Measurements from ENCODE around the gene CCNJL. TPM values are rescaled to one million over a fixed set of nuclear protein-coding genes. Genes with fewer than 3 reads are reported as not detected.

CCNJL gene
- polyA plus RNA-seq, 4 donors = 7.9 to 10.1 (median 8.3) TPM

- DNase-seq (ENCODE audit: low read depth in 4 of 4, low spot score in 3 of 4) = no peak
Measured at GRCh38 chr5:160293901-160294561, 18.3 kb downstream of the CCNJL start.

DNA sequence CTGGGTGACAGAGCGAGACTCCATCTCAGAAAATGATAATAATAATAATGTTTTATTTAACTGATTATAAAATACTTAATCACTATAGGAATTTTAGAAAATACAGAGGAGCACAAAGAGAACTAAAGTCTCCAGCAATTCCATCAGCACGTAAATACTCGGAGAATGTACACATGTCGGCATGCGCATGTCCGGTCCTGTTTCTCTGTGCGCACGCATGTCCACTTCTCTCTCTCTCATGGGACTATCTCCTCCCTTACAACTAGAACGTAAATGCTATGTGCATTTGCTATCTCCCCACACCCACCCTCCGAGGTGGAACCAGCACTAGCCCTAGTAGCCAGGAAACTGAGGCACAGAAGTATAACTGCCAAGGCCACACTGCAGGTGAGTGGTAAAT, 19.0 kb downstream of the CCNJL start:
- no peak for DNase-seq (ENCODE audit: low read depth in 4 of 4, low spot score in 3 of 4)

DNA sequence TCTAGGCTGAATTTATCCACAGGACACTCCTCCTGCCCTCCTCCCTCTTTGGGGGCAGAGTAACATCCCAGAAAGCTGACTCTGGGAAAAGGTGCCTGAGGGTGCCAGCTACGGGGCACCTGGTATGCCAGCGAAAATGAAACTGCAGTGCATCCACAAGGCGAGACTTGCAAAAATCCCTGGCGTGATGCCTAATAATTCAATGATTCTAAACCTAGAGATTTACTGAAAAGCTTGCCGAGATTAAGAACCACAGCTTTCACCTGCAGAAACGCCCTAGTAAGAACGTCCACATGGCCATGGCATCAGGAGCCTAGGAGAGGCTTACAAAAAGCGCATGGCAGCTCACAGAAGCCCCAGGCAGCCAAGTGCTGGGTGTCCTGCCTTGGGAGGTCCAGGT, 20.9 kb downstream of the CCNJL start:
- no peak for DNase-seq (ENCODE audit: low read depth in 4 of 4, low spot score in 3 of 4)

GRCh38 chr5:160290751-160291150, 21.6 kb downstream of the CCNJL start:
- no peak for DNase-seq (ENCODE audit: low read depth in 4 of 4, low spot score in 3 of 4)

DNA sequence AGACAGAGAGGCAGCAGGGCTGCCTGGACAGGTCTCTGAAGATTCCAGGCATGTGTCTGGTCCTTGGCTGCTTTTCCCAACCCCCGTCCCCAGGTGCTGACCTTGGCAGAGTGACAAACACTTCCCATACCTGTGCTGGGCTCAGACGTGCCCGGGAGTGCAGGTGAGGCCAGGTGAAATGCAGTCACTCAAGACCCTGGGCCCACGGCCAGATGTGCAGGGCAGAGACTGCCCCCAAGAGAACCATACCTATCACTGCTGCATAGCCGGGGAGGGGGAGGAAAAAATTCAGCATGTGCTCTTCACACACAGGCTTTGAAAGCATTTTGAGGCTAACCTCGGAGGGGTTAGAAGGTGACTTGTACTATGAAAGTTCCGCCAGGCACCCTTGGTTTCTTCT, 22.6 kb downstream of the CCNJL start:
- no peak for DNase-seq (ENCODE audit: low read depth in 4 of 4, low spot score in 3 of 4)

GRCh38 chr5:160289356-160289651, 23.1 kb downstream of the CCNJL start:
- DNase-seq (ENCODE audit: low read depth in 4 of 4, low spot score in 3 of 4) = no peak

GRCh38 chr5:160287378-160288051, 24.8 kb downstream of the CCNJL start:
- DNase-seq (ENCODE audit: low read depth in 4 of 4, low spot score in 3 of 4) = no peak

DNA sequence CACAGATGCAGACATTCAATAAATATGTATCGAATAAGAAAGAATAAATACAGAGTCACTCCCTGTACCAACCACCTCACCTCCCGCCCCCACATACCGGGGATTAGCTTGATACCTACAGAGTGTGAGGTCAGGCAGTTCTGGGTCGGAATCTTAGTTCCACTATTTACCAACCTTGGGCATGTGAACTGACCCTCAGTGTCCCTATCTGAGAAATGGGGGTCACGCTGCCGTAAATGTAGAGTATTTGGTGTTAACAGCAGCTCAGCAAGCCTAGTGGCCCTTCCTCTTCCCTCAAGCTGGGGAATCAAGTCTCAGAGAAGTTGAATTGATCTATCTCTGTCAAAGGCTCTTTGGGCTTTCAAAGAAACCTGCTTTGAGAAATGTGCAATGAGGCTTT, 25.4 kb downstream of the CCNJL start:
- no peak for DNase-seq (ENCODE audit: low read depth in 4 of 4, low spot score in 3 of 4)

DNA sequence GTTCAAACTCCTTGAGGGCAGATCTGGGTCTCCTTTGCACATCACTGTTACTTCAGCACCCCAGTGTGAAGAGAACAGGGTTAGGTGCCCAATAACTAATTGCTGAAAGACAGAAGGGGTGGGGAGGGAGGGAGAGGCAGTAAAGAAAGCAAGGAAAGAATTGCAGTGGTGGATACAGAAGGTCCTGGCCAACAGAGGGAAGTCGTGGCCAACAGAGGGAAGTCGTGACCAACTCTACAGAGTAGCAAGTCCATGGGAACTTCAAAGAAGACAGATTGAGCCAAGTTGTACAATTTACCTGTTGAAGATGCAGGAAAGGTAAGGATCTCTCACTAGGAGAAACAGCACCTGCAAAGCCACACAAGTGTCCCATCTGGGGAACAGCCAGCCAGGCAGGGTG, 27.0 kb downstream of the CCNJL start:
- DNase-seq (ENCODE audit: low read depth in 4 of 4, low spot score in 3 of 4) = no peak

DNA sequence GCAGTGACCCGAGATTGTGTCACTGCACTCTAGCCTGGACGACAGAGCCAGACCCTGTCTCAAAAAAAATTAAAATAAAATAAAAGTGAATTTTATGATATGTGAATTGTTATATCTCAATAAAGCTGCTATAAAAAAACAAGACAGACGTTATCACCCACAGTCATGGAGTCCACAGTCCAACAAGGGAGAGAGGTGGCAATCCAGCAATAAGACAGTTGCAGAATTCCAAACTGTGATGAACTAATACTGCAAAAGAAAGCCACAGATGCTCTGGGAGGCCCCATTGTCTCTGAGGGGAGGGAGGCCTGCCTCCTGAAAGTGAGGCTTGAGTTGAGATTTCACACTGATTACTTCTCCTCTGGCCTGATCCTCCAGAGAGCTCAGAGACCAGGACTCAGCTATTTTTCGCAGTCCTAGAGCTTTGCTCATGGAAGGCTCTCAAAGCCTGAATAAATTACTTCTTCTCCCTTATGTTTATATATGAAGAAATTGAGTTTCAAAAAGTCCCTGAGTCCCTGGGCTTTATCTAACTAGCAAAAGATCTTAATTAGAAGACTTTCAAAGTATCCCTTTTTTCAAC, 28.0 kb downstream of the CCNJL start:
- DNase-seq (ENCODE audit: low read depth in 4 of 4, low spot score in 3 of 4) = no peak

DNA sequence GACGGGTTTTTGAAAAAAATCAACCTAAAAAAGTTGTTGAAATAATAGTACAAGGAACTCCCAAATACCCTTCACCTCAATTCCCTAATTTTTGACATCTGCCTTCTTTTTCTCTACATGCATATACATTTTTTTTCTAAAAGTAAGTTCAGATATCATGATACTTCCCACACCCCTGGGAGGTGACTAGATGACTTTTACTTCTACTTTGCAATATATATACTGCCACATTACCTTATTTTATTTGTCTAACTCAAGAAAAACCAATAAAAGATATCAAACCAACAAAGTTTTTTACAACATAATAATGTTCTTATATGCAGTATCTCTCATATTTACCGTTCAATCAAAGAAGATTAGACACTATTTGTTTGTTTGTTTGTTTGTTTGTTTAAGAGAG, 31.1 kb downstream of the CCNJL start:
- DNase-seq (ENCODE audit: low read depth in 4 of 4, low spot score in 3 of 4) = no peak

DNA sequence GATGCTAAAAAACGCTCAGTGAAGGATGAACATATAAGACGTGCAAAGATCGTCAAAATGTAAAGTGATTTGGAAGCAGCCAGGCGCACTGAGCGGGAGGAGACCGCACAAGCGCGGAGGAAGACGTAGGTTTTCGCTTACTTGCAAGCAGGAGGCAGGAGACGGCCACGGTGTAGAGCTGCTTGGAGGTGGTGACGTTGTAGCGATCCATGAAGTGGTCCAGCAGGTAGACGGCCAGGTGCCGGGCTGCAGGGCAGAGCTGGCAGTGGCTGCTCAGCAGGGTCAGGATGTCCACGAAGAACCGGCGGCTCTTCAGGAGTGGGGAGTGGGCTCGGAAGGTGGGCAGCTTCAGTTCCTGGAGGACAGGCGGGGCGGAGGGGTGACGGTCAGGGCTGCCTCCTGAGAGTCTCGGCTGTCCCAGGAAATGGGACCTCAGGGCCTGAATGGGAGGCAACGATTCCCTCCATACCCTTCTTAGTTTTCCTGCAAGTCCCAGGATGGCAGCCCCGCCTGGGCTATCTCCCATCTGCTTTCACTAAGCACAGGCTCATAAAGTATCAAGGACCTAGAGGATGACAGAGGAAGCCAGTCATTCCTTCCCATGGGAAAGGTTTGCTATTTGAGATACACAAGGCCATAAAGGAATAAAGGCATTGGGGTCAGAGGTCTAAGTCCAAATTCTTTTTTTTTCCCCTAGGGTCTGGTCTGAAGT, 31.8 kb downstream of the CCNJL start:
- DNase-seq (ENCODE audit: low read depth in 4 of 4, low spot score in 3 of 4) = no peak

GRCh38 chr5:160278343-160278742, 34.0 kb downstream of the CCNJL start:
- no peak for DNase-seq (ENCODE audit: low read depth in 4 of 4, low spot score in 3 of 4)

DNA sequence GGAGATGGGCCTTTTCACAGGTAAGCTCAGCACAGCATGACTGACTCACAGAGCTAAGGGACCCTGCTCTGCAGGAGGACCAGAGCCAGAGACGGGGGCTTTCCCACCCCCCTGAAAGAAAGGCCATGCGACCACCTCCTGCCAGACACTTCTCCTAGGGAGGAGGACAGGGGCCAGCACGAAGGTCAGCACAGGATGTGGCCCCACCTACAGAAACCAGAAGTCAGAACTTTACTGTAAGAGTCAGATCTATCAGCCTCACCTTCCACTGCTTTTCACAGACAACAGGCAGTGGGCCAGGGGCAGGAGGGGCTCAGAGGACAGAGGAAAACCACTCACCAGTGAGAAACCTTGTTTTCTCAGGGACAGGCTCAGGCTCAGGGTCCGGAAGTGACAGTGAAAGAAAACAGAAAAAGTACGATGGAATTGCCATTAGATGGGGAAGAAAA, 37.9 kb downstream of the CCNJL start:
- DNase-seq (ENCODE audit: low read depth in 4 of 4, low spot score in 3 of 4) = no peak

DNA sequence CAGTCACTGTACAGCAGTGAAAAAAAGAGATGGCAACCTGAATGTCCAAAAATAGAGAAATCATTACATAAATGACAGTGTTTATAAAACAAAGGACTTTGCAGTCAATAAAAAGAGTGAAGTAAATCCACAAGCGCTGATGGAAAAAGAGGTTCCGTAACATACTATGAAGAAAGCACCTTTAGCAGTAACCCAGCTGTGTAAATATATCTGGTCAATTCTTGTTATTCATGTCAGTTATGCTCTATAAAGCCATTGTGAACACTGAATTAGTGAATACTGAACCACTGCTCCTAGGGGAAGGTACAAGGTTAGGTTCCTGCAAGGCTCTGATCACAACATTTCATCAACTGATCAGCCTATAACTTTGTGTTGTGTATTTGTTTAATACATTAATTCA, 39.5 kb downstream of the CCNJL start:
- DNase-seq (ENCODE audit: low read depth in 4 of 4, low spot score in 3 of 4) = no peak

- DNase-seq (ENCODE audit: low read depth in 4 of 4, low spot score in 3 of 4) = no peak
Measured at GRCh38 chr5:160272264-160272663, 40.1 kb downstream of the CCNJL start.

- no peak for DNase-seq (ENCODE audit: low read depth in 4 of 4, low spot score in 3 of 4)
Measured at GRCh38 chr5:160271836-160272235, 40.5 kb downstream of the CCNJL start.

DNA sequence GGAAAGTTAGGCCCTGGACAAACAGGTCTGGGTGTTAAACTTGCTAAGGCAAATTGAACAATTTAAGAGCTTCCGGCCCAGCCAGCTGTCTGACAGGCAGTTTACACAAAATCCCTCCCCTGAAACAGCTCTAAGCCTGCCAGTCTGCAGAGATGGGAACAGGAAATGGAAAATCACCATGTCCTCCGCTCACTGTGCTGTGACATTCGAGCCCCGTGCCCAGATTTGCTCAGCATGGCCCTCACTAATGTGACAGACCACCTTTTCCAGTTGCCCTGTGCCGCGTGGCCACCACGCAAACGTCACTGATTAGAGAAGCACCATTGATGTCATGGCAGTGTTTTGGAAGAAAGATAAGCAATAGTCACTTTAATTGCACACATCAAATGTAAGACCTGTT, 41.0 kb downstream of the CCNJL start:
- peak in 1 of 4 donors; percentile 44 for DNase-seq (ENCODE audit: low read depth in 4 of 4, low spot score in 3 of 4)

- DNase-seq (ENCODE audit: low read depth in 4 of 4, low spot score in 3 of 4) = no peak
Measured at GRCh38 chr5:160270704-160271103, 41.7 kb downstream of the CCNJL start.

GRCh38 chr5:160269017-160269416, 43.3 kb downstream of the CCNJL start:
- DNase-seq (ENCODE audit: low read depth in 4 of 4, low spot score in 3 of 4) = no peak

- DNase-seq (ENCODE audit: low read depth in 4 of 4, low spot score in 3 of 4) = no peak
Measured at GRCh38 chr5:160268121-160268520, 44.2 kb downstream of the CCNJL start.

Data from right renal pelvis (tissue), 4 donors.